ENCODE data around the gene UGT1A9.
A peak's percentile ranks its signal among the peaks of the same experiment; 100 is the strongest.
"Not testable (repeated sequence)": the region's sequence is repeated elsewhere in the genome, so short reads cannot be mapped to it uniquely, and the experiment has no call there.

Gene UGT1A9

DNA sequence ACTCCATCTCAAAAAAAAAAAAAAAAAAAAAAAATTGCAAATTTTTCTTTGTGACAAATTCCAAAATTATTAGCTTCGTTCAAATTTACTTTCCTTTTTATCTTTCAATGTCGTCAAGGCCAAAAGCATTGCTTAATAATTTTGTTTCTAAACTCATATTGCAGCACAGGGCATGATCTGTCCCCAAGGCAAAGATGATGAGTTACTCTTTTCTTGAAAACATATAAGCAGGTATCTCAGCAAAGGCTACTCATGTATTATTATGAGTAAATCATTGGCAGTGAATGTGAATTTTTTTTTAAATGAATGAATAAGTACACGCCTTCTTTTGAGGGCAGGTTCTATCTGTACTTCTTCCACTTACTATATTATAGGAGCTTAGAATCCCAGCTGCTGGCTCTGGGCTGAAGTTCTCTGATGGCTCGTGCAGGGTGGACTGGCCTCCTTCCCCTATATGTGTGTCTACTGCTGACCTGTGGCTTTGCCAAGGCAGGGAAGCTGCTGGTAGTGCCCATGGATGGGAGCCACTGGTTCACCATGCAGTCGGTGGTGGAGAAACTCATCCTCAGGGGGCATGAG, 9.9 kb downstream of the UGT1A9 start, which contains the start of gene UGT1A7:
Gene UGT1A7 (plus strand): TSS at position 381 of the 579 bp plus-strand sequence. CDS start 37 bp downstream, at position 418.
- DNase-seq = no peak

DNA sequence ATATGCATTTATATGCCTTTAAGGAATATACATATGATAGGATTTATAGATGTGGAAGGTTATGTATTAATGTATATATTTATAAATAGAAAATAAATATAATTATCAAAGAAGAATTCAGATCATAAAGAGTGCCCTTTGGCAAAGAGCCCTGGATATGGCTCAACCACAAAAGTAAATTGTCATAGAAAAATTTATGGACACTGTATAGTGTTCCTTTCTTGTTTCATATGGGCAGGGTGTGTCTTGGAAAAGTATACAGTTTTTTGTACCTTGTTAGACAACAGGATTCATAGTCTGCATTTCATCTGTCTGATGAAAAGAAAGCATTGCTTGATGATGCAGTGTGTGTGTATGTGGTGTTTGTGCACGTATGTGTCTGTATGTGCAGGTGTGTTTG, 12.9 kb downstream of the UGT1A9 start:
- DNase-seq = no peak

DNA sequence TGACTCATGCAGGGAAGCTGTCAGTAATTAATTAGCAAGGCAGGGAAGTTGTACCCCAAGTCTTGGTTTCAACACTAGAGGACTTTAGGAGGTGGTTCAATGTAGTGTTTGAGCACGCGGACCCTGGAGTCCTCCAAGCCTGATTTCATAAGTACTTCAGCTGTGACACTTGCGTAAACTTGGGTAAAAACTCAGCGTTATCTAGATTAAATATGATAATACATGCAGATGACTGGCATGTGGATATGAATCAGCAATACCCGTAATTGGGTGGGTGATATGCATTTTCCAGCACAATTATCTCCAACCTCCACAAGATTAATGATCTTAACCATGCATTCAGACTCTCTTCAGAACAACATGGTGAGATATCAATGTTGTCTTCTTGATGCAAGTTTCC, 15.2 kb downstream of the UGT1A9 start:
- no peak for DNase-seq

DNA sequence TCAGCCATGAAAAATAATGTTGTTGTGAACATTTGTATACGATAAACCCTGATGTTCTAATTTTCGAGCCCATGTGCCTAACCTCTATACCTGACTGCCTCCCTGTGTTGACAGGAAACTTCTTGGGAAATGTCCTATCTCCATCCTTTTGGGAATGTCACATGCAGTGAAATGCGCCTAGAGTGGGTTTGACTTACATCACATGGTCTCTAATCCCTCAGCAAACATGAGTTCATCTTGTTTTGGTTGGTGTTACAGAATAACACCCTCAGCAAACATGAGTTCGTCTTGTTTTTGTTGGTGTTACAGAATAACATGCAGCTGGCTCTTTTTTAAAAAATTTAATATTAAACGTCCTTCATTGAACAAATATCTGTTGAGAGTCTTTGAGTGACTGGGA, 16.6 kb downstream of the UGT1A9 start:
- DNase-seq = no peak

DNA sequence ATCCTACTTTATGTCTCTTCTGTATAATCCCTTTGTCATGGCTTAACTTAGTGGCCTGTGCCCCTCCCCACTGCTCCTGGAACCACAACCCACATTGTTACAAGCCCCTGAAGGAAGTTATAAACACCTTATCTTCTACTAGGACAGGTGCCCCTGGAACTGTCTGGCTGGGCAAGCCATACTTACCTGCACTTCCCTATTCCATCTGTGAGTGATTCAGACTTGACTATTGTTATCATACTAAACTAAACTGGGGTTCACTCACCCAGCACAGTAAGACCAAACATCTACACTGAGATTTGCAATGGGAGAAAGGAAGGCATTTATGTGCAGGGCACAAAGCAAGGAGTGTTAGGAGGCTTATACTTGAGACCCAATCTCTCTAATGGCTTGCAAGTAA, 17.3 kb downstream of the UGT1A9 start:
- no peak for DNase-seq

DNA sequence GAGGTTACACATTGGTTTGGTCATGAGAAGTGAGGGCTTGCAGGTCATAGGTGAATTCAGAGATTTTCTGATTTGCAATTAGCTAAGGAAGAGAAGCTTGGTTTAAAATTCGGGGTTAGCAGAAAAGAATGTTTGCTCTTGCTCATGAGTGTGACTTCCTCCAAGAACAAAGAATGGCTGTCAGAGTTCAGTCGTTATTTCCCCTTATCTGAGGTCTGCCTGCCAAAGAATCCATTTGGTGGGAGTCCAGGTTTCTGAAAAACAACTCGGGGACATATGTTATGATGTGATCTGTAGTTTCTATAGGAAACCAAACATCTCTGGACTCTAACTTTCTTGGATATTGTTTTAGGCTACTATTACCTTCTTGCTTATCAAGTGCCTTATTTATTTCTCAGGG, 17.8 kb downstream of the UGT1A9 start:
- no peak for DNase-seq

DNA sequence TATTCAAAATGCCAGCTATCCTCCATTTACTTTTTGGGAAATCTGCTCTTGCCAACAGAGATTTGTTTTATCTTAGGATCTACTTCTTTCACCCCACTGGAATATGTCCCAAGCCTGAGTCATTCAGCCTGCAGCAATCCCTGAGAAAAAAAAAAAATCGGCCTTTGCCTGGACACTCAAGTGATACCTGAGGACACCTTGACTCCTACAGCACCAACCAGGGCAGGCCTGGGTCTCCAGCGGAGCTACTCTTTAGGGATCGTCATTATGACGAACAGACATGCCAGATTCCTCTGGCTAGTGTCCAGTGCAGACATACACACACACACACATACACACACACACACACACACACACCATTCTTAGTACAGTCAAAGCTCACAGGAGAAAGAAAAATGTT, 18.7 kb downstream of the UGT1A9 start:
- no peak for DNase-seq

DNA sequence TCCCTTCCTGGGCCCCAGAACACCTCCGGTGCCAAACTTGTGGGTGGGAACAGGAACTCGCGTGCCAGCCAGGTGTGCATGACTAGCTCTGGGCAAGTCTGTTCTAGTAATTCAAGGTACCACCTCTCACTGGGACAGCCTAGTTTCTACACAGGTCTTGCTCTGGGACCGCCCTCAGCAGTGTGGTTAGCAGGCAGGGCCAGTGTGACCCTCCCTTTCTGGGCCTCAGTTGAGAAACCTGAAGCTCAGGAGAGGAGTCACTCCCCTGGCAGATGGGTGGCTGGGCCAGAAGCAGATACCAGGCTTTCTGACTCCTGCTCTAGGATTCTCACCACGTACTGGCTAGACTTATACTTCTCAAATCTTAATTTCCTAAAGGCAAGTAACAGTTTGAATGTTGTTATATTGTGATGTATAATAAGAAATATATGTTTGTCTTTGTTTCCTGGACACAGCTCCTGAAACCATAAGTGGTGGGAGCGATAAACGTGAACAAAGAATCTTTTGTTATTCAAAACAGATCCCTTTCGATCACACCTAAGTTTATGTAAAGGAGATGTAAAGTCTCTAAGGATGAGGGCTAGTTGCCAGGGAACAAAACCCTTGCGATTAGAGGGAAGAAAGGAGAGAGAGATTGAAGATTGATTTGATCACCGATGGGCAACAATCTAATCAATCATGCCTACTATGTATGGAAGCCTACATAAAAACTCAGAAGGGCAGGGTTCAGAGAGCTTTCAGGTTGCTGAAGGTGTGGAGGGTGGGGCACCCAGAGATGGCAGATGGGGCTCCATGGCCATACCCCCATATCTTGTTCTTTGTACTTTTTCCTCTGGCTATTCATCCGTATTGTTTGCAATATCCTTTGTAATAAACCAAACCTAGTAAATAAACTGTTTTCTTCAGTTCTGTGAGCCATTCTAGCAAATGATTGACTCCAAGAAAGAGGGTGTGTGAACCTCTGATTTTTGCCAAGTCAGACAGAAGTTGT, 20.0 kb downstream of the UGT1A9 start:
- DNase-seq = no peak

DNA sequence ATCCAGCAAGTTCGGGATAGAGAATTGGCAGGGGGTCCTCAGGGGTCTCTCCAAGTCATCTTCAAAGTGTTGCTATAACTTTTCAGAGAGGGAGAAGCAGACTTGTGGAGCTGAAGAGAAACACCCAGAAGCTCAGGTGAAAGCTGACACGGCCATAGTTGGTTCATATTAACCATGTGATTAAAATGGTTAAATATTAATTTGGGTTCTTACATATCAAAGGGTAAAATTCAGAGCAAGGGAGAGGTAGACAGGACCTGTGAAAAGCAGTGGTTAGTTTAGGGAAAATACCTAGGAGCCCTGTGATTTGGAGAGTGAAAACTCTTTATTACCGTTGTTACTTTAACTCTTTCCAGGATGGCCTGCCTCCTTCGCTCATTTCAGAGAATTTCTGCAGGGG, 20.9 kb downstream of the UGT1A9 start, which contains the start of gene UGT1A6:
Gene UGT1A6 (plus strand): TSS at position 243 of the 400 bp plus-strand sequence. CDS start 115 bp downstream, at position 358.
- no peak for DNase-seq

DNA sequence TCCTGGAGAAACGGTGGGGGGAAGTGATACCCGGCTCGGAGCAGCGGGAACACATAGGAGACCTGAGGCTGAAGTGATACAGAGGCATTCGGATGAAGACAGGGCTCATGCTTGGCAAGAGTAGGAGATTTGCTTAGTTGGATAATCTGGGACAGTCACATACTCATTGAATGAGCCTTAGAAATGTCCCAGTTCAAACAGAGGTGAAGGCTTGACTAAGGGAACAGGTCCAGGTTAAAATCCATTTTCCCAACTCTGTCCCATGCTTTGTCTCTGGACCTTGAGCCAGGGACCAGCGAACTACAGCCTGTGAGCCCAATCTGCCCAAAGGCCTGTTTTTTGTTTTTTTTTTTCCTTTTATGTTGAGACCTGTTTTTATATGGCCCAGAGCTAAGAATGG, 22.3 kb downstream of the UGT1A9 start:
- no peak for DNase-seq

DNA sequence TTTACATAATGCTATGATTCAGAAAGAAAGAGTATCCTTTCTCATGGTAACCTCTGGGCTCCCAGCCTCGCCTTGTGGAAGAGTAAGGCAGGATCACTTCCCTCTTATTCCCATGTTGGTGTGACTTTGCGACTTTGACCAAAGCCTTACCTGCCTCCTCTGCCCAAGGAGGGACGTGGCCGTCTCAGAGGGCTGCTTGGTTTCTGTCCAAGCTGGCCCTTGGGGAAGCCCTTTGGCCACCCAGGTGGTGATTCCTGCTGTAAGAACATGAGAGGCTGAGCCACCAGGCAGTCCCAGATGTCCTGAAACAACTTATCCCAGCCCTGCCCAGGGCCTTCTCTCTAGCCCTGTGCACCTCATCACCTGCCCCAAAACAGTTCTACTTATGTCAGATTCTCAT, 27.0 kb downstream of the UGT1A9 start:
- no peak for DNase-seq

DNA sequence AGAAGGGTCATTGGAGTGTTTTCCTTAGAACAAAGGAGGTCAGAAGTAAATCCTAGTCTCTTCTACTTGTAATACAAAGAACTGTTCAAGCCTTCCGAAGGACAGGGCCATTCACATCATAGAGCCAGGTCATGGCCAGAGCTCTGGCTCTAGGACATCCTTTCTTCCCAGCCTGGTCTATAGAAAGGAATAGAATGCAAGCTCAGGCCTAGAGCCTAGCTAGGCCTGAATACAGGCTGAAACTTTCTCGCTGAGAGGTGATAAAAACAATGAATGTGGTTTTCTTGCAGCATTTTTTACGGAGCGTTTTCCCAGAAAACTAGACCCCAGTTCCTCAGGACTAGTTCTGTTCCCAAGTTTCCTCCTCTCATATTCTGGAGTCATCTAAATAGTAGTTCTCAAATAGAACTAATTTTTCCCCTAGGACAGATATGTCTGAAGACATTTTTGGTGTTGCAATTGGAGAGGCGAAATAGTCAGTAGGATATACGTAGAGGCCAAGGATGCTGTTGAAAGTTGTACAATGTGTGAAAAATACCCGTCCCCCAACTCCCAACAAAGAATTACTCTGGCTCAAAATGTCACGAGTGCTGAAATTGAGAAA, 27.8 kb downstream of the UGT1A9 start:
- no peak for DNase-seq

DNA sequence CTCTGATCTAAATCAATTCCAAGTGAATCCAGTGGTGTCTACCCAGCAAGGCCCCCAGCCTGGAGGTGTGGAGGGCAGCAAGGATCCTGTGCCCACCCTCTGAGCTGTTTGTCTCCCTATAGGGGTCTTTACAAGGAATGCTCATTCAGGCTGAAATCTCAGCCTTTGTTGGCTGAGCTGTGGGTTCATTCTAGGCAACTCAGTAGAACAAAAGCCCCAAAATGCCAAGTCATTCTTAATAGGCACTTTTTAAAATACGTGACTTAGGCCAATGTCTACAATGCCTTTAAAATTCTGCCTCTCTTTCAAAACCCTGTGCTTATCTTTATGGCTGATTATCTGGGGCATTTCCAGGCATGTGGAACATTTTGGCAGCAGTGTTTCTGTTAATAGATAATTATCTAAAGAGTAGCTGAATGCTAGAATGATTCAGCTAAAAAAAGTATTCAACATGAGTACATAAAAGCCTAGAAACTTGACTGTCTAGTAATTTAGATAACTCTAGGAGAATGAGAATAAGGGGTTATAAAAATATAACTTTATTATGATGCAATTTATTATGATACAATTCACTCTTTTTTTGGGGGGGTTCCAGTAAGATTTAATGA, 28.4 kb downstream of the UGT1A9 start:
- no peak for DNase-seq

DNA sequence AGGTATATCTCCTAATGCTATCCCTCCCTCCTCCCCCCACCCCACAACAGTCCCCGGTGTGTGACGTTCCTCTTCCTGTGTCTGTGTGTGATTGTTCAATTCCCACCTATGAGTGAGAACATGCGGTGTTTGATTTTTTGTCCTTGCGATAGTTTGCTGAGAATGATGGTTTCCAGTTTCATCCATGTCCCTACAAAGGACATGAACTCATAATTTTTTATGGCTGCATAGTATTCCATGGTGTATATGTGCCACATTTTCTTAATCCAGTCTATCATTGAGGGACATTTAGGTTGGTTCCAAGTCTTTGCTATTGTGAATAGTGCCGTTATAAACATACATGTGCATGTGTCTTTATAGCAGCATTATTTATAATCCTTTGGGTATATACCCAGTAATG, 29.1 kb downstream of the UGT1A9 start:
- DNase-seq = not testable (repeated sequence)

DNA sequence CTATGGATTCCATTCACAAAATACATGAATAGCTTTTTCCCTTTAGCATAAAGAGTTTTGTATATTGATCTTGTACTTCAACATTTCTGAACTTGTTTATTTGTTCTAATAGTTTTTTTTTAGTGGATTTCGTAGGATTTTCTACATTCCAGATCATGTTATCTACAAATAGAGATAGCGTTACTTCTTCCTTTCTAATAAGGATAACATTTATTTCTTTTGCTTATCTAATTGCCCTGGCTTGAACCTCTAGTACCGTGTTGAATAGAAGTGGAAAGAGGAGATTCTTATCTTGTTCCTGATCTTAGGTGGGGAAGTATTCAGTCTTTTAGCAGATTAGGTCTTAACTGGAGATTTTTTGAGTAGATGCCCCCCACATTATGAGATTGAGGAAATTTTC, 30.5 kb downstream of the UGT1A9 start:
- DNase-seq = no peak

DNA sequence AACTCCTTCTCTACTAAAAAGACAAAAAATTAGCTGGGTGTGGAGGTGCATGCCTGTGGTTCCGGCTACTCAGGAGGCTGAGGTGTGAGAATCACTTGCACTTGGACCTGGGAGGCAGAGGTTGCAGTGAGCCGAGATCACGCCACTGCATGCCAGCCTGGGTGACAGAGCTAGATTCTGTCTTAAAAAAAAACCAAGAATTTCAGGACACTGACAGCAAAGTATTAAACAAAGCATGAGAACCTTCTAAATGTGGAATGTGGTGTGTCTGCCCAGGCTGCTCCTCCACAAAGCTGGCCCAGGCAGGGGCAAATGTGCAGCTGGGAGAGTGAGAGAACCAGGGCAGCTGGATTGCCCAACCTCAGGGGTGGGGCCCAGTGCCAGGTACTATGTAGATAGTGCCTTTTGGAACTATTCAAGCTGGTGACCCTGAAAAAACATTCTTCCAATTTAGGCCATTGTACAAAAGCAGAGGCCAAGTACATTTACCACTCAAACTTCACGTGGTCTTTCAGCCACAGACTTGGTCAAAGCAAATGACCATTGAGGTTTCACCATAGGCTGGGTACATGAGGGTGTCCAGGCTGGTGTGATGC, 34.3 kb downstream of the UGT1A9 start:
- DNase-seq = no peak

DNA sequence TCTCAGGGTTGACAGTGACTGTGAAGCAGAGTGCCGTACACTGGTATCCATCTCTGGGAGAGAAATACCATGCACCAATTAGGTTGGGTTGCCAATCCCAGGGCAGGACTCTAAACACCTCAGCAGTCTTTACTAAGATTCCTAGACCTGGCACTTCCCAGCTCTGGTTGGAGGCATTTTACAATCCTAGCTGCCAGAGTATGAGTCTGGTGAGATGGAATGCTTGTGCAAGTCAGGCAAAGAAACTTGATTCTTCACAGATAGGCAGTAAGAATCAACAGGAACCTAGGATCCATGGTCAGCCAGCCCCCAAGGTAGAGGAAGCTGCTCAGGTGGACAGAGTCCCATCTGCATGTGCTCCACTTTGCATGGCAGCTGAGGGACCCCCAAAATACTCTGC, 35.0 kb downstream of the UGT1A9 start:
- no peak for DNase-seq

DNA sequence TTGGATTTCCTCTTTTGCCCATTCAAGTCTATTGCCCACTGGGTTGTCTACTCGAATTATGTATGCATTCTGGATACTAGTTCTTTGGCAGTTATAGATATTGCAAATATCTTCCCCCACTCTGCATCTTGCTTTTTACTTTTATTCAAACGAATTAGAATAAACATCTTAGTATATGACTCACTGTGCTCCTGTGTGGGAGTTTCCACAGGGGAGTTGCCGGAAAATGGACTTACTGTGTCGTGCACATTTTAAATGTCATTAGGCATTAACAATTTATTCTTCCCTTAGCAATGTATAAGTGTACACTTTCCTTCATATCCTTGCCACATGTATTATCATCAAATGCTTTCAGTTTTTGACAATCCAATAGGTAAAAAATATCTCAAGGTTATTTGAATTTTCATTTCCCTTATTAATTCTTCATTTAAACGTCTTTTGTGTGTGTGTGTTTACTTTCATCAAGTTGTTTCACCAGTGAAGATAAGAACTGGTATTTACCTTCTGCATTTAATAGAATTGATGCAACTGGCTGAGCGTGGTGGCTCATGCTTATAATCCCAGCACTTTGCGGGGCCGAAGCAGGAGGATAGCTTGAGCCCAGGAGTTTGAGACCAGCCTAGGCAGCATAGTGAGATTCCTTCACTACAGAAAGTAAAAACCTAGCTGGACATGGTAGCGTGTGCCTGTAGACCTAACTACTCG, 36.4 kb downstream of the UGT1A9 start:
- no peak for DNase-seq

DNA sequence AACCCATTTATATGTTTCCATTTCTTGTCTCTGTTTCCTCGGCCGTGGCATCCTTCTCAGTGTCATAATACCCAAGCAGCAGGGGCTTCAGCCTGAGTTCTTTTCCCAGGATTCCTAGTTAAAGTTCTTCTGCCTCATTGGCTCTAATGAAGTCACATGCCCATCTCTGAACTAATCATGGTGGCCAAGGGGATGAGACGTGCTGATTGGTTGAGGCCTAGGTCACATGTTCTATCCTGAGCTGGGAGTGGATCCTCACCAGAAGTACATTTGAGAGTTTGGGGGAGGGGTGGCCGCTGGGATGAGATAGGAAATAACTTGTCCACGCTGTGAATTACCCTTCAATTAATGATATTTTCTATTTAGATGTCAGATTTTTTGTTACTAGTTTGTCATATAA, 37.2 kb downstream of the UGT1A9 start:
- no peak for DNase-seq

DNA sequence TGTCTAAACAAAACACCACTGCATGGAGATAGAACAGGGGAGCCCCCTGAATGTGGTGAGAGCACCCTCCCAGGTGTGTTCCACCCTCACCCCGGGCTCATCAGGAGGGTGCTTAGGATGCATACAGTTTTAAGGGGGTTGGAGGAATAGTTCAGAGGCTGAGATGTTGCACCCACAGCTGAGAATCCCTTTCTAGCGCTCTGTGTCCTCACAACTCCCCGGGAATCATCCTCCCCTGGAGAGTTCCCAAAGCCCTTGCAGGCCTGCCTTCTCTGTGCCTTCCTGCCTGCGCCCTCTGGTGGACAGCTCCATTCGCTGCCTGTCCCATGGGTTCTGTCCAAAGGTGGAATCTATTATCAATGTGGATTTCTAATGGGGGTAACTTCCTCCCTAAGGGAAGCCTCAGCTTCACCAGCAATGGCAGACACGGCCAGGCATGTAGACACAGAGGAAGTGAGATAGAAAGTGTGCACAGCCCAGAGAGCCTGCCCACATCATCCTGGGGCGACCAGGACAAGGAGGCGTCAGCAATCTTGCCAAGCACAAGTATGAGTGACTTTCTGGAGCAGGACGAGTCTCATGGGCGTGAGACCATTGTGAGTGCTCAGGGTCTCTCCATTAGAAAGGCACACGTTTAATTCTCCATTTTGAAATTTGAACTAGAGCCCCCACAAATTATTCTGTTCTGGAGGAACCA, 39.8 kb downstream of the UGT1A9 start:
- peak; percentile 41 to 79 (median 54) for DNase-seq

DNA sequence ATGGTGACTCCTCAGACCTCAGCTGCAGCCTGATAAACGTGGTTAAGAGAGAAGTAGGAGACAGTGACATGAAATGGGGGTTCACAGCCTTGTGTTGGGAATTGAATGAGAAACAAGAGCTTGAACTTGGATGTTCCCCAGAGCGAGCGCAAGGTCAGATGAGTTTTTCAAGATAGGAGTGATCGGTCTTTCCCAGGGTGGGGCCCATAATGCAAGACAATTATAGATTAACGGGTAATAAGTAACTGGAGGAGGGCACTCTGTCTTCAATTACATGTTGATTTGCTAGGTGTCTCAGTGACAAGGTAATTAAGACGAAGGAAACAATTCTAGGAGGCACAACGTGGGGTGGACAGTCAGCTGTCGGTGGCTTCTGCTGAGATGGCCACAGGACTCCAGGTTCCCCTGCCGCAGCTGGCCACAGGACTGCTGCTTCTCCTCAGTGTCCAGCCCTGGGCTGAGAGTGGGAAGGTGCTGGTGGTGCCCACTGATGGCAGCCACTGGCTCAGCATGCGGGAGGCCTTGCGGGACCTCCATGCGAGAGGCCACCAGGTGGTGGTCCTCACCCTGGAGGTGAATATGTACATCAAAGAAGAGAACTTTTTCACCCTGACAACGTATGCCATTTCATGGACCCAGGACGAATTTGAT, 41.0 kb downstream of the UGT1A9 start, which contains the start of gene UGT1A5:
Gene UGT1A5 (plus strand): TSS at position 297 of the 651 bp plus-strand sequence. CDS start 85 bp downstream, at position 382.
- no peak for DNase-seq

Measured in NCI-H1417 (cell line).